ENCODE data around the gene TRAPPC3. TPM values are rescaled to one million over a fixed set of nuclear protein-coding genes. Genes with fewer than 3 reads are reported as not detected.

TRAPPC3 gene
- total RNA-seq, 3 donors from 2014 or later (not counting 1 experiment from before 2014, with no cell fraction given), result 28.0 to 34.7 (median 34.3) TPM

DNA sequence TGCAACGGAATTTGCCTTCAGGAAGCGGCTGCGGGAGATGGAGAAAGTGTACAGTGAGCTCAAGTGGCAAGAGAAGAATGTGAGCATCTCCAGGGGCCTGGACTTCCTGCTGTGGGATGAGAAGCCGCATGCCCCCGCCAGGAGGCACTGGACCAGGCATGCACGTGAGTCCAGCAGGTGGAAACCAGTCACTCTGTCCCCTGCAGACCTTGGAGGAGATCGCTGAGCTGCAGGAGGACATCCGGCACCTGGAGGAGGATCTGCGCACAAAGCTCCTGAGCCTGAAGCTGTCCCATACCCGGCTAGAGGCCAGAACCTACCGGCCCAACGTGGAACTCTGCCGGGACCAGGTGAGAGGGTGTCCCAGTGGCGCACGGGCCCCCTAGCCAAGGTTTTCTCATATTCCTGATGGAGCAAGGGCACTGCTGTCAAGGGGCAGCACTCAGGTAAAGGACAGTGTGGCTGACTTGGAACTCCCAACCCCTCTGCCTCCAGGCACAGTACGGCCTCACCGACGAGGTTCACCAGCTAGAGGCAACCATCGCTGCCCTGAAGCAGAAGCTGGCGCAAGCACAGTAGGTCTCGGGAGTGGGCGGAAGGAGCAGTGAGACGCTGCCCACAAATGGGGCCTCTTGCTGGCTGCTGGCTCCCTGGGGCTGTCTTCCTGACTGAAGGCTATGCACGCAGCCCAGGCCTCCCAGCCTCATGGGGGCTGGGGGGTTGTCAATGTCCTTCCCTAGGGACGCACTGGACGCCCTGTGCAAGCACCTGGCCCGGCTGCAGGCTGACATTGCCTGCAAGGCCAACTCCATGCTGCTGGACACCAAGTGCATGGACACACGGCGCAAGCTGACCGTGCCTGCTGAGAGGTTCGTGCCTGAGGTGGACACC, 61.8 kb downstream of the TRAPPC3 start:
- Histone ChIP-seq H3K9me3 (ENCODE audit: control insufficient read depth, insufficient read depth, low read length) (no peaks in the 10 kb centered on the region), H3K27me3 (ENCODE audit: control insufficient read depth, insufficient read depth, low read length) (peaks cover 6% of the 10 kb centered on the region), H3K4me3 (ENCODE audit: low read length) (no peak overlapping the region), H3K27ac (ENCODE audit: low read length) (no peak overlapping the region), H3K4me1 (ENCODE audit: control insufficient read depth, insufficient read depth, low read length) (peaks cover 35% of the 10 kb centered on the region), H3K36me3 (ENCODE audit: control insufficient read depth, insufficient read depth, low read length) (peaks cover 15% of the 10 kb centered on the region)
- no peak for ATAC-seq
- Mint-ChIP-seq H3K36me3 (no peaks in the 10 kb centered on the region), H3K4me3 (peak overlapping the region; percentile 66), H3K9me3 (no peaks in the 10 kb centered on the region), H3K27ac (peak overlapping the region in 1 of 2 donors; percentile 40), H3K27me3 (ENCODE audit: low read depth in 2 of 2) (peaks cover 3 to 6% of the 10 kb centered on the region in 2 donors), H3K4me1 (peaks cover 17 to 19% of the 10 kb centered on the region in 2 donors)
- peak in 1 of 2 donors; percentile 10 for DNase-seq
- intact Hi-C loops (cut with micrococcal nuclease), result loop anchor here (2.0 kb wide), 1 partner anchor 61 kb away; the partner anchor contains the start of gene TRAPPC3
- TF ChIP-seq, protein P1, sequence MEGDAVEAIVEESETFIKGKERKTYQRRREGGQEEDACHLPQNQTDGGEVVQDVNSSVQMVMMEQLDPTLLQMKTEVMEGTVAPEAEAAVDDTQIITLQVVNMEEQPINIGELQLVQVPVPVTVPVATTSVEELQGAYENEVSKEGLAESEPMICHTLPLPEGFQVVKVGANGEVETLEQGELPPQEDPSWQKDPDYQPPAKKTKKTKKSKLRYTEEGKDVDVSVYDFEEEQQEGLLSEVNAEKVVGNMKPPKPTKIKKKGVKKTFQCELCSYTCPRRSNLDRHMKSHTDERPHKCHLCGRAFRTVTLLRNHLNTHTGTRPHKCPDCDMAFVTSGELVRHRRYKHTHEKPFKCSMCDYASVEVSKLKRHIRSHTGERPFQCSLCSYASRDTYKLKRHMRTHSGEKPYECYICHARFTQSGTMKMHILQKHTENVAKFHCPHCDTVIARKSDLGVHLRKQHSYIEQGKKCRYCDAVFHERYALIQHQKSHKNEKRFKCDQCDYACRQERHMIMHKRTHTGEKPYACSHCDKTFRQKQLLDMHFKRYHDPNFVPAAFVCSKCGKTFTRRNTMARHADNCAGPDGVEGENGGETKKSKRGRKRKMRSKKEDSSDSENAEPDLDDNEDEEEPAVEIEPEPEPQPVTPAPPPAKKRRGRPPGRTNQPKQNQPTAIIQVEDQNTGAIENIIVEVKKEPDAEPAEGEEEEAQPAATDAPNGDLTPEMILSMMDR (IDR thresholded peaks at IDR 0.05), result no peak
- WGBS (ENCODE audit: insufficient coverage), result 94% methylated on average over 31 of the region's 31 CpGs

Other genes with a start within 250 kb of the TRAPPC3 start
- gene AGO3, start 218.4 kb downstream of the TRAPPC3 start, total RNA-seq, result 10 to 100 TPM; 36.5 to 49.6 (median 49.0) TPM
- gene TEKT2, start 65.4 kb downstream of the TRAPPC3 start, total RNA-seq, result under 1 TPM in 2 of 3 donors, not detected in 1; 0.24 to 0.35 TPM
- gene ADPRS, start 60.6 kb downstream of the TRAPPC3 start, total RNA-seq, result 10 to 100 TPM in 2 of 3 donors, 1 to 10 TPM in 1; 9.6 to 15.9 (median 12.4) TPM
- gene COL8A2, start 24.3 kb downstream of the TRAPPC3 start, total RNA-seq, result under 1 TPM; 0.09 to 0.20 (median 0.14) TPM
- 100 to 1,000 TPM; 213 to 232 (median 230) TPM for gene MAP7D1, start 6.7 kb upstream of the TRAPPC3 start, total RNA-seq
- 100 to 1,000 TPM in 1 of 3 donors, 10 to 100 TPM in 2; 88.6 to 110 (median 97.4) TPM for gene THRAP3, start 75.0 kb upstream of the TRAPPC3 start, total RNA-seq
- 1 to 10 TPM; 1.9 to 2.6 (median 2.5) TPM for gene SH3D21, start 156.9 kb upstream of the TRAPPC3 start, total RNA-seq
- gene EVA1B, start 174.2 kb upstream of the TRAPPC3 start, total RNA-seq, result 1 to 10 TPM; 4.0 to 8.0 (median 4.9) TPM
- 10 to 100 TPM; 55.9 to 65.3 (median 59.8) TPM for gene STK40, start 236.4 kb upstream of the TRAPPC3 start, total RNA-seq
- gene LSM10, start 248.4 kb upstream of the TRAPPC3 start, total RNA-seq, result 10 to 100 TPM; 25.2 to 30.4 (median 26.6) TPM